HG02870 (cell line): ENCODE data around the gene RSBN1L.
"Not testable (repeated sequence)": the region's sequence is repeated elsewhere in the genome, so short reads cannot be mapped to it uniquely, and the experiment has no call there.

Experiments
- ATAC-seq: cut with Tn5 transposase; IDR thresholded peaks from one replicate; pipeline ENCODE4 v1.9.1; 2021; ENCODE audit warnings: mild to moderate bottlenecking, moderate library complexity; ENCODE audit not compliant: unreplicated experiment

RSBN1L gene

GRCh38 chr7:77687100-77687746 is 9.0 kb upstream of the RSBN1L start:
- no peak for ATAC-seq

DNA sequence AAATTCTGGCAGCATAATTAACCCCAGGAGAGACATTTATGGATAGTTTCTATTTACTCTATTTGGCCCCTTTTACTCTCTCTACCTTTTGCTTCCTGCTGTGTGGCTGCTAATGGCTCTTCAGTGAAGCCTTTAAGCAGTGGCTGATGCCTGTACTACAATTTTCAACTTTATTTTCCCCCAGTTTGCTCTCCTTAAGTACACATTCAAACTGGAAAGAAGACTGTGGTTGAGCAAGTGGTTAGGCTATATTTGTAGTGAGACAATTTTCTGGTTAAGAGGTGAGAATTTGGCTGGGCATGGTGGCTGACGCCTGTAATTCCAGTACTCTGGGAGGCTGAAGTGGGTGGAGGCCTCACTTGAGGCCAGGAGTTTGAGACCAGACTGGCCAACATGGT is 8.5 kb upstream of the RSBN1L start:
- peak; percentile 59 for ATAC-seq

GRCh38 chr7:77690289-77690688 is 6.0 kb upstream of the RSBN1L start:
- no peak for ATAC-seq

GRCh38 chr7:77691892-77692491 is 4.3 kb upstream of the RSBN1L start:
- ATAC-seq = no peak

GRCh38 chr7:77693830-77694583 is 2.3 kb upstream of the RSBN1L start:
- no peak for ATAC-seq

DNA sequence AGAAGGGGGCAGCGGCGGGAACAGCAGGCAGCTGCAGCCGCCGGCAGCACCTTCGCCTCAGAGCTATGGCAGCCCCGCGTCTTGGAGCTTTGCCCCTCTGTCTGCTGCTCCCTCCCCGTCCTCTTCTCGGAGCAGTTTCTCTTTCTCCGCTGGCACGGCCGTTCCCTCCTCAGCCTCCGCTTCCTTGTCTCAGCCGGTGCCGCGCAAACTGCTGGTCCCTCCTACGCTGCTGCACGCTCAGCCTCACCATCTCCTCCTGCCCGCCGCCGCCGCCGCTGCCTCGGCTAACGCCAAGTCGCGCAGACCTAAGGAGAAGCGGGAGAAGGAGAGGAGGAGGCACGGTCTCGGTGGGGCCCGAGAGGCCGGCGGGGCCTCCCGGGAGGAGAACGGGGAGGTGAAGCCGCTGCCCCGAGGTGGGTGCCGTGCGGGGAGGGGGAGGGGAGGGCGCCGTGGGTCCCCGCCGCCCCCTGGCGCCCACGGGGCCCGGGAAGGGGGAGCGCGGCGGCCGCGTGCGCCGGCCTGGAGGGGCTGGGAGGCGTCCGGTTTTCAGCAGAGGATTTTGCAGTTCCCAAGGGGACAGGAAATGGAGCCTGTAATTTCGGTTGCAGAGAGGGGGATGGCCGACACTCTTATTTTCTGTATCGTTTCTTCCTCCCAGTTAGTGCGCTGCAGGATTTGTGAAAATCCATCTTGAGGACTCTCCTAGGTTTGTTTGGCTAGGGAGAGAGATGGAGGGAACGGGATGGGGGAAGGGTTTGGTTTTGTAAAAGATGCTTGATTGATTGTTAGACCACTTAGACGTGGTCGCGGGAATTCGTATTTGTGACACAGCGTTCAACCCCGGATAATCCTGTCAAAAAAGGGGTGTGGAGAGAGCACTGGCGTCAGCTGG is 630 bp downstream of the RSBN1L start:
- peak; percentile 24 for ATAC-seq

DNA sequence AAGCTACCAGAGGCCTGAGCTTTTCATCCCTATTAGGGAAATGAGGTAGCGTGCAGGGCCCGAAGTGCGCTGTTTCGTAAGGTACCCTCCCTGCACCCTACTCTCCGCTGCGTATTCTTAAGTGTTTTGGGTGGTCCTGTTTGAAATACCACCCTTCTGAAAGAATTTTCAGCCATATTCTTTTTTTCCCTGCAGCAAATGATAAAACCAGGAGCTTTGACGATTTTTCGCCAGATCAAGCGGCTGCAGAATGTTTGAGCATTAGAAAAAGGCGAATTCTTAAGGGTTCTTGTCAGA is 1.2 kb downstream of the RSBN1L start:
- no peak for ATAC-seq

DNA sequence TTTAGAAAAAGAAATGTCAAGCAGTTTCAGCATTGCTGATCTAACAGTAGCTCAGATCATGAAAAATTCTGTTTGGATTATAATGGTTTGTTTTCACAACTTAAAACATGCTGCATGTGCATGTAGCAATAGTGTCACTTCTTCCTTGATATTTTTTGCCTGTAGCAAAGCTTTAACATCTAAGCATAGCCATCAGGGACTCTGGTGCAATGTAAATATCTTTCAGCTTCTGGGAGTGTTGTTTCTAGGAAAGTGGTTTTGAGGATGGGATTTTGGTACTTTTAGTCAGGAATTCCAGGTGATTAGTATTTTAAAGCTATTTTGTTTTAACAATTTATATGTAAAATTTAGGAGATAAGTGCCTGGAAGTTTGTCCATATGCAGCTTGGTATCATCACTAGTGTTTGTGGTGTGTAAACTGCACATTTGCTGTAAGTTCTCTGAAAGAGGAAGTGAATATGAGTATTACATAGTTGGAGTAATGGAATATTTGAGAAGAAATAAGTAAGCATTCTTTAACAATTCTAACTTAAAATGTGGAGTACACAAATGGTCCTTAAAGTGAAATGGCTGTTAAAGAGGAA is 1.9 kb downstream of the RSBN1L start:
- no peak for ATAC-seq

DNA sequence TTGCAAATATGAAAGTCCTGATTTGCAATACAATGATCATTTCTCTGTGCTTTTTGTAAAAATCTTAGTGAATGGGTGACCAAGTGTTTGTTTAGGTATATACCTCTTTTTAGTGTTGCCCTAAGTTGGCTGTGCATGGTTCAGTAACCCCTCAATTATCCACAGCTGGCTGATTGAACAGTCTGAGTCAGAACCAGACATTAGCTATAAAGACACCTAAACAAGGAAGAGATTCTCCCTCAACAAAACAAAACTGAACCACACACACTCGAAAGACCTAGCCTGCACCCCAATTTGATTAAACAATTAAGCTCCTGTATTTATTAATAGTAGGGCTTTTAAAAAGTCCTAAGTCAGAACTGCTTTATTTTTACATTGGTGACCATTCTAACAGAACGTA is 2.8 kb downstream of the RSBN1L start:
- ATAC-seq = peak; percentile 43

- ATAC-seq = no peak
These were observed 6.3 kb downstream of the RSBN1L start for GRCh38 chr7:77702513-77702912.

DNA sequence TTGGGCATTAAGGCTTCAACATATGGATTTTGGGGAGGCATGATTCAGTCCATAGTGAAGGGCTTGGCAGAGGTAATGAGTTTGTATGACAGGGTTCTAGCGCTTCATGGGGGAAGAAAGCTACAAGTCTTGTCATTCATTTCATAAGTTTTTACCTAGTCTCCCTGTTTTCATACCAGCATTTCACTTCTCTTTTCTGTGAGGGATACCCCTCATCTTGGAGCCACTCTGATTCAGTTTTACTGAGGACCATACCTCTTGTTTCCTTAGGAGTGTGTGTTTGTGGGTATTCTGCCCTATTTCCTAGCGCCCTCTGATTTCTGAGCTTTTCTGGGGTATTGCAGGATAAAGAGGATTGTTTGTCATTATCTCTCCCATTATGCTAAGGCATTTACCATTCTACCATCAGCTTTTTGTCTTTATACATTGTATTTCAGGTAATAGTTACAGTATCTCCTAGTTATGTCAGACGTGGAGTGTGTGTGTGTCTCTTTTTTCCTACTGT is 6.8 kb downstream of the RSBN1L start:
- ATAC-seq = no peak

DNA sequence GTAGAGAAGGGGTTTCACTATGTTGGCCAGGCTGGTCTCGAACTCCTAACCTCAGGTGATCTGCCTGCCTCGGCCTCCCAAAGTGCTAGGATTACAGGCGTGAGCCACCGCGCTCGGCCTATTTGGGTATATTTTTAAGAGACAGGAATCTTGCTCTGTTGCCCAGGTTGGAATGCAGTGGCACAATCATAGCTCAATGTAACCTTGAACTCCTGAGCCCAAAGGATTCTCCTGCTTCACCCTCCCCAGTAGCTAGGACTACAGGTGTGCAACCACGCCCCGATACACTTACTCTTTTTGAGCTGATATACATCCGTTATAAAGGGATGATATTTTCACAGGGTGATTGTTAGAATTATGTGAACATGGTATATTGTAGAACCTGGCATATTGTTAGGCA is 7.4 kb downstream of the RSBN1L start:
- not testable (repeated sequence) for ATAC-seq

DNA sequence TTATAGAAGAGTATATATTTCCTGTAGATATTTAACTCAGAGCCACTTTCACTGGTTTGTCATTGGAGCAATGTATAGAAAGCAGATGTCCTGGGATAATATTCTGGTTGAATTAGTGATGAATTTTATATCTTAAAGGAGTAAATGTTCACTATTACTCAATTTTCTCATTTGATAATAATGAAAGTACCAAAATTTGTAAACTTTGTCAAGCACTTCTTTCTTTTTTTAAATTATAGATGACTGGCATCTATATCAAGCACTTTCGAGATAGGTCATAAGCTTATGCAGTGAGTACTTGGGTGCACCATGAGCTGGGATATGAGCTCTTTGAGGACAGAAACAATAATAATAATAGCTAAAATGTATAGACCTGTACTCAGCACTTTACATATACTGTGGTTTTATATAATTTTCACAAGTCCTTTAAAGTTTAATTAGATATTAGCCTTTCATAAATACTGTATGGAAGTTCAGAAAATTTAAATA is 11.3 kb downstream of the RSBN1L start:
- no peak for ATAC-seq

- ATAC-seq = no peak
These were observed 13.8 kb downstream of the RSBN1L start for GRCh38 chr7:77710067-77710466.

DNA sequence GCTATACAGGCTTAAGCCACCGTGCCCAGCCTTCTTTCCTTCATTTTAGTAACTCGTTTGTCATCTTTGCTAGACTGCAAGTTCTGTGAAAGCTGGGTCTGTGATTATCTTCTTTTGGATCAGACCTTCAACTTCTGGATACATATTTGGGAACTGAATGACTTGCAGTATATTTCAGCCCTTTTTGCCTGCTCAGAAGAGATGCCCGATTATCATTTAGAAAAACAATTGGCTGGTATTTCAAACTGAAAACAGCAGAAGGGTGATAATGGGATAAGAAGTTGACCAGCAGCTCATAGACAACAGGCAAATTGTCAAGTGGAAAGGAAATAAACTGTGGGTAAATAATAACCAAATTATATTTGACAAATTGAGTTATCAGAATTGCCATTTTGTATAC is 14.6 kb downstream of the RSBN1L start:
- ATAC-seq = no peak

- no peak for ATAC-seq
These were observed 17.9 kb downstream of the RSBN1L start for GRCh38 chr7:77714195-77714594.

DNA sequence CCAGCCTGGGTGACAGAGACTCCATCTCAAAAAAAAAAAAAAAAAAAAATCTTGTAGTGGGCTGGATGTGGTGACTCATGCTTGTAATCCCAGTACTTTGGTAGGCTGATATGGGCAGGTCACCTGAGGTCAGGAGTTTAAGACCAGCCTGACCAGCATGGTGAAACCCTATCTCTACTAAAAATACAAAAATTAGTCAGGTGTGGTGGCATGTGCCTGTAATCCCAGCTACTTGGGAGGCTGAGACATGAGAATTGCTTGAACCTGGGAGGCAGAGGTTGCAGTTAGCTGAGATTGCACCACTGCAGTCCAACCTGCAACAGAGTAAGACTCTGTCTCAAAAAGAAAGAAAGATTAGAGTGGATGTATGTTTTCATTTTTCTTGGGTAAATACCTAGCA is 18.7 kb downstream of the RSBN1L start:
- not testable (repeated sequence) for ATAC-seq

- no peak for ATAC-seq
These were observed 20.5 kb downstream of the RSBN1L start for GRCh38 chr7:77716804-77717203.

- ATAC-seq = not testable (repeated sequence)
These were observed 21.3 kb downstream of the RSBN1L start for GRCh38 chr7:77717566-77717965.

DNA sequence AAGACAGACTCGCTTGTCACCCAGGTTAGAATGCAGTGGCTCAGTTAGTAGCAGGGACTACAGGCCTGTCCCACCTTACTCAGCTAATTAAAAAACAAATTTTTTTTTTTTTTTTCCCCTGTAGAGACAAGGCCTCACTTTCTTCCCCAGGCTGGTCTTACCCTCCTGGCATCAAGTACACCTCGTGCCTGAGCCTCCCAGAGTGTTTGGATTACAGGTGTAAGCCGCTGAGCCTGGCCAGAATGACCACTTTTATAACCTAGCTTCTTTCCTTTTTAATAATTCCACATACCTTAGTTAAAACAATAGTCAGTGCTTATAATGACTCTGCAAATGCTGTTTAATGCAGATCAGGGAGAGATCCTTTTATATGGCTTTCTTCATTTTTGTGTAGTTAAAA is 31.3 kb downstream of the RSBN1L start:
- no peak for ATAC-seq
